Measurements from ENCODE around the gene PALLD. TPM values are rescaled to one million over a fixed set of nuclear protein-coding genes. Genes with fewer than 3 reads are reported as not detected.

PALLD gene
- total and polyA plus RNA-seq, 2 of the 13 experiments (the other 11 are each of a cell fraction or from before 2014, with no cell fraction given), result 0.50 to 1.5 TPM

- H2AFZ ChIP-seq (ENCODE audit: low read length), result no peak overlapping the region
- H3K9me3 ChIP-seq (ENCODE audit: low read length), result no peaks in the 10 kb centered on the region
- H3K27me3 ChIP-seq (ENCODE audit: control insufficient read depth in 1 of 2, insufficient read depth in 2 of 2, low read length in 2 of 2), result no peaks in the 10 kb centered on the region
- H3K27ac ChIP-seq (ENCODE audit: extremely low read length, insufficient read depth, low read length), result no peak overlapping the region
- H4K20me1 ChIP-seq (ENCODE audit: insufficient read depth, low read length), result no peaks in the 10 kb centered on the region
- no peaks in the 10 kb centered on the region for H3K79me2 ChIP-seq (ENCODE audit: insufficient read depth, low read length)
- H3K4me1 ChIP-seq (ENCODE audit: insufficient read depth, low read length), result peaks cover under 1% of the 10 kb centered on the region
- BruUV-seq (replicated peaks), result no TSS peak
- ATAC-seq, result no peak
- intact Hi-C loops (cut with micrococcal nuclease; ENCODE audit: unreplicated experiment) (no loop called here), in situ Hi-C loops (cut with HindIII; ENCODE audit: extremely low pct_ligation_motif_present, low pct_unique_long_range_greater_than_20kb) (loop anchor here (10.0 to 25.0 kb wide), 3 partner anchors 199 to 727 kb away; no protein-coding TSS in a partner anchor)
- DNase-seq (ENCODE audit: low spot score), result no peak
- FAIRE-seq, result no peak
- WGBS (ENCODE audit: low lambda C conversion rate), result 98% methylated on average over 2 of the region's 2 CpGs
- no peak overlapping the region for H3K4me2 ChIP-seq (ENCODE audit: low read depth, low read length)
- CTCF ChIA-PET (ENCODE audit: low intra/inter-chr PET ratio, low total read pairs), result no interaction called here
- H3K4me3 ChIP-seq (replicated peaks in 1 of 3; ENCODE audit: insufficient read depth in 1 of 3, low read depth in 2 of 3, low read length in 3 of 3), result no peak overlapping the region
- H3K36me3 ChIP-seq (replicated peaks in 1 of 2; ENCODE audit: control insufficient read depth in 1 of 2, insufficient read depth in 2 of 2, low read length in 2 of 2), result no peaks in the 10 kb centered on the region
- POLR2A ChIA-PET, result no interaction called here
- H3K9ac ChIP-seq (ENCODE audit: insufficient read depth, low read depth, low read length), result no peak overlapping the region
- TF ChIP-seq, protein P1, sequence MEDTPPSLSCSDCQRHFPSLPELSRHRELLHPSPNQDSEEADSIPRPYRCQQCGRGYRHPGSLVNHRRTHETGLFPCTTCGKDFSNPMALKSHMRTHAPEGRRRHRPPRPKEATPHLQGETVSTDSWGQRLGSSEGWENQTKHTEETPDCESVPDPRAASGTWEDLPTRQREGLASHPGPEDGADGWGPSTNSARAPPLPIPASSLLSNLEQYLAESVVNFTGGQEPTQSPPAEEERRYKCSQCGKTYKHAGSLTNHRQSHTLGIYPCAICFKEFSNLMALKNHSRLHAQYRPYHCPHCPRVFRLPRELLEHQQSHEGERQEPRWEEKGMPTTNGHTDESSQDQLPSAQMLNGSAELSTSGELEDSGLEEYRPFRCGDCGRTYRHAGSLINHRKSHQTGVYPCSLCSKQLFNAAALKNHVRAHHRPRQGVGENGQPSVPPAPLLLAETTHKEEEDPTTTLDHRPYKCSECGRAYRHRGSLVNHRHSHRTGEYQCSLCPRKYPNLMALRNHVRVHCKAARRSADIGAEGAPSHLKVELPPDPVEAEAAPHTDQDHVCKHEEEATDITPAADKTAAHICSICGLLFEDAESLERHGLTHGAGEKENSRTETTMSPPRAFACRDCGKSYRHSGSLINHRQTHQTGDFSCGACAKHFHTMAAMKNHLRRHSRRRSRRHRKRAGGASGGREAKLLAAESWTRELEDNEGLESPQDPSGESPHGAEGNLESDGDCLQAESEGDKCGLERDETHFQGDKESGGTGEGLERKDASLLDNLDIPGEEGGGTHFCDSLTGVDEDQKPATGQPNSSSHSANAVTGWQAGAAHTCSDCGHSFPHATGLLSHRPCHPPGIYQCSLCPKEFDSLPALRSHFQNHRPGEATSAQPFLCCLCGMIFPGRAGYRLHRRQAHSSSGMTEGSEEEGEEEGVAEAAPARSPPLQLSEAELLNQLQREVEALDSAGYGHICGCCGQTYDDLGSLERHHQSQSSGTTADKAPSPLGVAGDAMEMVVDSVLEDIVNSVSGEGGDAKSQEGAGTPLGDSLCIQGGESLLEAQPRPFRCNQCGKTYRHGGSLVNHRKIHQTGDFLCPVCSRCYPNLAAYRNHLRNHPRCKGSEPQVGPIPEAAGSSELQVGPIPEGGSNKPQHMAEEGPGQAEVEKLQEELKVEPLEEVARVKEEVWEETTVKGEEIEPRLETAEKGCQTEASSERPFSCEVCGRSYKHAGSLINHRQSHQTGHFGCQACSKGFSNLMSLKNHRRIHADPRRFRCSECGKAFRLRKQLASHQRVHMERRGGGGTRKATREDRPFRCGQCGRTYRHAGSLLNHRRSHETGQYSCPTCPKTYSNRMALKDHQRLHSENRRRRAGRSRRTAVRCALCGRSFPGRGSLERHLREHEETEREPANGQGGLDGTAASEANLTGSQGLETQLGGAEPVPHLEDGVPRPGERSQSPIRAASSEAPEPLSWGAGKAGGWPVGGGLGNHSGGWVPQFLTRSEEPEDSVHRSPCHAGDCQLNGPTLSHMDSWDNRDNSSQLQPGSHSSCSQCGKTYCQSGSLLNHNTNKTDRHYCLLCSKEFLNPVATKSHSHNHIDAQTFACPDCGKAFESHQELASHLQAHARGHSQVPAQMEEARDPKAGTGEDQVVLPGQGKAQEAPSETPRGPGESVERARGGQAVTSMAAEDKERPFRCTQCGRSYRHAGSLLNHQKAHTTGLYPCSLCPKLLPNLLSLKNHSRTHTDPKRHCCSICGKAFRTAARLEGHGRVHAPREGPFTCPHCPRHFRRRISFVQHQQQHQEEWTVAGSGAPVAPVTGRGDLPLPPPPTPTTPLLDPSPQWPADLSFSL (CRISPR knock-in tag; IDR thresholded peaks at IDR 0.05), result no peak
- TF ChIP-seq ZNF777 (CRISPR knock-in tag; IDR thresholded peaks at IDR 0.05) (no peak), CEBPG (CRISPR knock-in tag; IDR thresholded peaks at IDR 0.05) (no peak), MAFK (conservative IDR thresholded peaks at IDR 0.05 in 1 of 2, IDR thresholded peaks at IDR 0.05 in 1 of 2; ENCODE audit: low read length in 2 of 2) (peak; percentile 57 to 82), ZBTB7B (CRISPR knock-in tag; IDR thresholded peaks at IDR 0.05) (no peak), TRAFD1 (CRISPR knock-in tag; IDR thresholded peaks at IDR 0.05; ENCODE audit: borderline replicate concordance) (no peak), ZNF557 (CRISPR knock-in tag; IDR thresholded peaks at IDR 0.05) (no peak), MAFF (IDR thresholded peaks at IDR 0.05; ENCODE audit: low read depth, low read length) (peak; percentile 74; the same call in 1 of the 2 replicates), TBX3 (IDR thresholded peaks at IDR 0.05; ENCODE audit: borderline replicate concordance) (no peak), PHF5A (CRISPR knock-in tag; IDR thresholded peaks at IDR 0.05; ENCODE audit: low read depth, unreplicated experiment) (no peak), ZNF549 (CRISPR knock-in tag; IDR thresholded peaks at IDR 0.05) (no peak), ATF6 (CRISPR knock-in tag; conservative IDR thresholded peaks at IDR 0.05) (no peak), SUZ12 (IDR thresholded peaks at IDR 0.05; ENCODE audit: low read depth, low read length) (no peak), ZNF234 (CRISPR knock-in tag; conservative IDR thresholded peaks at IDR 0.05) (no peak)
- TF ChIP-seq, protein P2, sequence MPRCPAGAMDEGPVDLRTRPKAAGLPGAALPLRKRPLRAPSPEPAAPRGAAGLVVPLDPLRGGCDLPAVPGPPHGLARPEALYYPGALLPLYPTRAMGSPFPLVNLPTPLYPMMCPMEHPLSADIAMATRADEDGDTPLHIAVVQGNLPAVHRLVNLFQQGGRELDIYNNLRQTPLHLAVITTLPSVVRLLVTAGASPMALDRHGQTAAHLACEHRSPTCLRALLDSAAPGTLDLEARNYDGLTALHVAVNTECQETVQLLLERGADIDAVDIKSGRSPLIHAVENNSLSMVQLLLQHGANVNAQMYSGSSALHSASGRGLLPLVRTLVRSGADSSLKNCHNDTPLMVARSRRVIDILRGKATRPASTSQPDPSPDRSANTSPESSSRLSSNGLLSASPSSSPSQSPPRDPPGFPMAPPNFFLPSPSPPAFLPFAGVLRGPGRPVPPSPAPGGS (CRISPR knock-in tag; IDR thresholded peaks at IDR 0.05), result no peak
Measured at GRCh38 chr4:168914095-168914494, 417.2 kb downstream of the PALLD start.
